HG03280 (cell line): ENCODE results near the gene USB1.
"Not testable (repeated sequence)": the region's sequence is repeated elsewhere in the genome, so short reads cannot be mapped to it uniquely, and the experiment has no call there.

Experiments
- ATAC-seq: cut with Tn5 transposase; IDR thresholded peaks from one replicate; pipeline ENCODE4 v1.9.1; 2021; ENCODE audit warnings: mild to moderate bottlenecking, moderate library complexity; ENCODE audit not compliant: unreplicated experiment

Gene USB1

DNA sequence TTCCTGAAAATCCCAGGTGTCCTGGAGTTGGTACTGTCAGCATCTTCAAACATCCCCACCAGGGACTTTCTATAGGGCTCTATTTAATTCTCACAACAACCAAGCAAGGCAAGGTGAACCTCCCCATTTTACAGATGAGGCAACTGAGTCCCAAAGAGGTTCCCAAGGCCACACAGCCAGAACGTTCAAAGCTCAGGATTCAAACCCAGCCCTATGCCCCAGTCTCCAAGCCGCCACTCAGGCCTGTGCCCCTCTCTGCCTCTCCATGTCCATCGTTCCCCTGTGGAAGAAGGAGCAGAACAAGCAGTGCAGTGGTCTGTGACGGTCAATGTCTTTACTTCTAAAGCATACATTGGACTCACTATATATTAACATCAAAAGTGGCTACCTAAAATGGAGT is 6.8 kb upstream of the USB1 start:
- no peak for ATAC-seq

GRCh38 chr16:57994778-57995177 is 6.4 kb upstream of the USB1 start:
- peak; percentile 67 for ATAC-seq

DNA sequence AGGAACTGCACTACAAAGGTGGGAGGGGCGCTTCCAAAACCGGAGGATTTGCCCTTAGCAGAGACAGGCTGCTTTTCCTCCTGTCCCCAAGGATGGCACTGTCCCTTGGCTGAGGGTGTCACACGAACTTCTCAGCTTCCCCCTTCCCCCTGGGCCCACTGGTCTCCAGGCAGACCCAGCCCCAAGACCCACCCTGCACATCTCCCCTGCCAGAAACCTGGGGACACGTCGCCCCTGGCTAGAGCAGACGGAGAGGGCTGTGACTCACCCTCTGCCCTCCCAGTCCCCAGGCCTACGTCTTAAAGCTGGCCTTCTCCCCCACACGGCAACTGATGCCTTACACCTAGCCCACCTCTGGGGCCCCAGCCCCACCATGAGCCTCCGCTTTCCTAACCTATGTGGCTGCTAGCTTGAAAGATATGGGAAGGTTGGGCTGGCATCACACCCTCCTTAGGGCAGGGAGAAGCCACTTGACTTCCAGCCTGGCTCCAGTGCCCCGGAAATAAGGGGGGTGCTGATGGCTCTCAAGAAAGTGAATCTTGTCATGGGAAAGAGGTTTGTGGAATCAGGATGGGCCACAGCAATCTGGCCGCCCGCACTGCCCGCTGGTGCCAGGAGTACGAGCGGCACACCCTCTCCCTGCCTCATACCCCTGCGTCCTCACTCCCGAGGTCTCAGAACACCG is 5.3 kb upstream of the USB1 start:
- no peak for ATAC-seq

- no peak for ATAC-seq
Measured at GRCh38 chr16:57996406-57997175, 4.6 kb upstream of the USB1 start.

GRCh38 chr16:57997176-57997527 is 4.1 kb upstream of the USB1 start:
- ATAC-seq, result no peak

- no peak for ATAC-seq
Measured at GRCh38 chr16:57997528-57998265, 3.5 kb upstream of the USB1 start.

- no peak for ATAC-seq
Measured at GRCh38 chr16:57998486-57998885, 2.7 kb upstream of the USB1 start.

DNA sequence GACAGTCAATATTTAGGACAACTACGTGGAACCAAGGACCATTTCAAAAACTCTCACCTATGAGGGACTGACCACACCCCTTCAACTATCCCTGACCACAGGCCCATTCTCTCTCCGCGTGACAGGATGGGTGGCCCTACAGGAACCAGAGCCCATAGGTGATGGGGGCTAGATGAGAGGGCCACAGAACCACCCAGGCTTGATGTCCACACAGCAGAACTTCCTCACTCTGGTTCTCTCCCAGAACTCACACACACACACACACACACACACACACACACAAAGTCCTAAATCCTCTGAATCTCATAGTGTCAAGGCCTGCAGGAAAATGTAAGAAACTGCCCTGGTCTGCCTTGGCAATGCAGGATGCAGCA is 2.2 kb upstream of the USB1 start:
- ATAC-seq, result no peak

- no peak for ATAC-seq
Measured at GRCh38 chr16:57999366-57999970, 1.7 kb upstream of the USB1 start.

DNA sequence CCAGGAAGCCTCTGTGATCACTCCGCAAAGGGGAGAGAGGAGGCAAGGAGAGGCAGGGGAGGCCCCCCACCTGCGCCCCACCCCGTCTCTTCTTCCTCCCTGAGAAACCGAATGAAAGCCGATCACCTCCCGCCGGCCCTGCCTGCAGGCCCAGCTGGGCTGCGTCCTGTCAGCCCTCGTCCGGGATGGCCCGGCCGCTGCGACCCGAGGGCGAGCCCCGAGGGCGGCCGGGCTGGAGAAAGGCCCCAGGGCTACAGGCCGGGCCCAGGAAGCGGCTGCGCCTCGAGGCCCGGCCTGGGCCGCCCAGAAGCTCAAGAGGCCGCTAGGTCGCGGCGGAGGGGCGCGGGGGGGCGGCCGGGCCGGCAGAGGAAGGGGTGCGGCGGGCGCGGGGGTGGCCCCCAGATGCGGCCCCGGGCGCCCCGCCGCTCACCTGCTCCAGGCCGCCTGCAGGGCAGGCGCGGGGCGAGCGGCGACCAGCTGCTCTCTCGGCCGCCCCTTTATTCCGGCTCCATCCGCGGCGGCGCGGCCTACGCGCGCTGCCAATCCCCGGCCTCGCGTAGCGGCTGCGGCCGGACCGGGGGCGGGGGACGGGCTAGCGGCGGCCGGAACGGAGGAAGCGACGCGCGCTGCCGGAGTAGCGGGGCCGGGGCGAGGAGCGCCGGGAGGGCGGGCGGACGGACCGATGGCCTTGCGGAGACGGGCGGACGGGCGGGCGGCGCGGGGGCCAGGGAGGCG is 1.1 kb upstream of the USB1 start, which contains the start of gene ZNF319:
Gene ZNF319, minus strand, starts transcription at position 702 of the 735 bp plus-strand sequence. CDS start 2,407 bp downstream, outside the sequence.
- ATAC-seq, result peak; percentile 27

- ATAC-seq, result no peak
Measured at GRCh38 chr16:58001781-58002415, 691 bp downstream of the USB1 start.

DNA sequence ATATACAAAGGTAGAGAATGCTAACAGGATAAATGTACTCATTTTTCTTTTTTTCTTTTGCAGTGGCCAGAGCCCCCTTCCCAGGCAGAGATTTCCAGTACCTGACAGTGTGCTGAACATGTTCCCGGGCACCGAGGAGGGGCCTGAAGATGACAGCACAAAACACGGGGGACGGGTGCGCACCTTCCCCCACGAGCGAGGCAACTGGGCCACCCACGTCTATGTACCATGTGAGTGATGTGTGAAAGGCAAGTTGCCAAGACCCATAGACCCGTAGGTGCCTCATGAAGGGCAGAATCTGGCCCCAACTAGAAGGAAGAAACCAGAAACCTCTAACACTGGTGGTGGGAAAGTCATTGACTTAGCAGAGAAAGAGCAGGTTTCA is 1.2 kb downstream of the USB1 start:
- ATAC-seq, result no peak

DNA sequence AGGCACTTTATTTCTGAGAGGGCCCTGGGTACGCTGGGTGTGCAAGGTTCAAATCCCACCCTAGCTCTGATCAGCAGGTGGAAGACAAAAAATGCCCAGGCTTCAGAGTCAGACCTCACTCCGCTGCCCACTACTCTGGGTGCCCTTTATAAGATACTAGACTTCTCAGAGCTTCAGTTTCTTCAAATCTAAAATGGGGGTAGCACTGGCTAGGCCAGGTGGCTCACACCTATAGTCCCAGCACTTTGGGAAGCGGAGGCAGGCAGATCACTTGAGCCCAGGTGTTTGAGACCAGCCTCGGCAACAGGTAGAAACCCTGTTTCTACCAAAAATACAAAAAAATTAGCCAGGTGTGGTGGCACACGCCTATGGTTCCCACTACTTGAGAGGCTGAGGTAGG is 1.7 kb downstream of the USB1 start:
- no peak for ATAC-seq

DNA sequence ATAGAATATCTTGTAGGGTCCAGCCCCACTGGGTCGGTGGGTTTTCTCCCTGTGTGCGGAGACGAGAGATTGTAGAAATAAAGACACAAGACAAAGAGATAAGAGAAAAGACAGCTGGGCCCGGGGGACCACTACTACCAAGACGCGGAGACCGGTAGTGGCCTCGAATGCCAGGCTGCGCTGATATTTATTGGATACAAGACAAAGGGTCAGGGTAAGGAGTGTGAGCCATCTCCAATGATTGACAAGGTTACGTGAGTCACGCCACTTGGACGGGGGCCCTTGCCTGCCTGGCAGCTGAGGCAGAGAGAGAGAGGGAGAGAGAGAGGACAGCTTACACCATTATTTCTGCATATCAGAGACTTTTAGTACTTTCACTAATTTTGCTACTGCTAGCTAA is 3.5 kb downstream of the USB1 start:
- not testable (repeated sequence) for ATAC-seq

DNA sequence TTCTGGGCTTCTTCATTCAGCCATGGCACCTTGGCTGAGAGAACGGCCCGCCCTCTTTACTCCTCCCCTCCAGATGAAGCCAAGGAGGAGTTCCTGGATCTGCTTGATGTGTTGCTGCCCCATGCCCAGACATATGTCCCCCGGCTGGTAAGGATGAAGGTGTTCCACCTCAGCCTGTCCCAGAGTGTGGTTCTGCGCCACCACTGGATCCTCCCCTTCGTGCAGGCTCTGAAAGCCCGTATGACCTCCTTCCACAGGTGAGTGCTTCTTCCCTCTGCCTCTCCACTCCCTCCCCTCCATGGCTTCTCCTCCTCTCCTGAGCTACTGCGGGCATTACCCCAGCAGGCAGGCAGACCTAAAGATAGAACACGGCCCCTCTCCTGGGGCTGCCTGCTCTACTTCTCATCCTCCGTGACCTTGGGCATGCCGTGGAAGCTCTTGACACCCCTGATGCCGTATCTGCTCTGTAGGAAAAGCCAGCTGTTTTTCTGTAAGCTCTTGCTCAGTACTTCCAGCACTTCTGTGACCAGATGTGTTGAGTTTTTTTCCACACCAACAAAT is 8.7 kb downstream of the USB1 start:
- ATAC-seq, result no peak

DNA sequence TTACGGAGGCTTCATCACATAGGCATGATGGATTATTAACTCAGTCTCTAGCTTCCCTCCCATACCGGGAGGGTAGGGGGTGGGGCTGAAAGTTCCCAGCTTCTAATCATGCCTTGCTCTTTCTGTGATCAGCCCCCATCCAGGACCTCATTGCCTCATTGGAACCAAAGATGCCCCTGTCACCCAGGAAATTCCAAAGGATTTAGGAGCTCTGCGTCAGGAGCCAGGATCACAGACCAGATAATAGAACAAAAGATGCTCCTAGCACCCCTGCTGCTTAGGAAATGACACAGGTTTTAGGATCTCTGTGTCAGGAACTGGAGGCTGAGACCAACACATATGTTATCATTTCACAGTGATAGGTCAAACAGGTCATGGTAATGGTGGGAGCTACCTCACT is 9.7 kb downstream of the USB1 start:
- no peak for ATAC-seq

- no peak for ATAC-seq
Measured at GRCh38 chr16:58011652-58012051, 10.4 kb downstream of the USB1 start.

GRCh38 chr16:58012481-58012880 is 11.3 kb downstream of the USB1 start:
- ATAC-seq, result no peak

DNA sequence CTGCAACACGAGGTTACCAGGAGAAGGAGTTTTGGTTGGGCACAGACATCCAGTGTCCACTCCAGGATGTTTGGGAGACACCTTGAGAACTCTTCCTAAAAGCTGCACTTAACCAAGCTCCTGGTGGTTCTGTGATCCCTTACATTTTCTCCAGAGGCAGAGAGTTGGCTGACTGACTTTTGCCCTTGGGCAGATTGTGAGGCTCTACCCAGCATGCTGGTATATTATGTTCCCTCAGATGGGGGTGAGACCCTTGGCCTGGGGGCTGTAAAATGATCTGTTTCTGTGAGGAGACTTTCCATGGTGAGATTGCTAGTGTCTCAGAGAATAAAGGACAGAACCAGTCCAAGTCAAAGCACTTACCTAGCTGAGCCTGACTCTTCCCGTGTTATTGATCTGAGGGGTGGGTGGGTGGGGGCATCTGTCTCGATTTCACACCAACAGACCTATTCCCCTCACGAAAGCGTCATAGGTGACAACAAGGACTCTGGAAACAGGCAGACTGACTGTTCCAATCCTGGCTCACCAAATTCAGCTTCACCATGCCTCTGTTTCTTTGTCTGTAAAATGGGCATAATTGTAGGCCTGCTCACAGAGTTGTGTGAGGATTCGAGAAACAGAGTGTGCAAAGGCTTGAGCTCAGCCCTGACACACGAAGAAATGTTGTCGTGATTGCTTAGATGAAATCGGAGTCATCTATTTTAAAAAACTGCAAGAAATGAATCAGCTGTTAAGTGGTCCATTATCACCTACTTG is 12.2 kb downstream of the USB1 start:
- ATAC-seq, result no peak
